WTC11 (cell line): ENCODE measurements around the gene TEAD1. TPM values are rescaled to one million over a fixed set of nuclear protein-coding genes. Genes with fewer than 3 reads are reported as not detected.
A peak's percentile ranks its signal among the peaks of the same experiment; 100 is the strongest.

Source experiments
- ATAC-seq: fragments of 200-7000 bp; cut with Tn5 transposase; 2 replicates; pipeline ENCODE4 v1.10.0; 2021; ENCODE audit warnings: mild to moderate bottlenecking, moderate library complexity
- CTCF ChIA-PET: fragments of 300-600 bp; sonication (Branson Sonifier 250); formaldehyde crosslinking; loops from one replicate; lab custom pipeline; 2021; ENCODE audit warnings: antibody characterized with exemption; lab: Charles Lee
- POLR2A ChIA-PET: fragments of 350-600 bp; sonication (Branson Sonifier 250); formaldehyde crosslinking; loops from one replicate; lab custom pipeline; 2021; ENCODE audit warnings: antibody characterized with exemption; lab: Charles Lee
- DNase-seq: peaks from one replicate; pipeline ENCODE4 v3.0.0; 2021; ENCODE audit warnings: low spot score
- H3K27ac Mint-ChIP-seq: 2 replicates; pipeline ENCODE4 v1.8.0; 2021; ENCODE audit warnings: mixed read lengths
- H3K27me3 Mint-ChIP-seq: 2 replicates; pipeline ENCODE4 v1.8.0; 2021; ENCODE audit warnings: low read depth, mild to moderate bottlenecking, moderate library complexity, mixed read lengths
- H3K36me3 Mint-ChIP-seq: 2 replicates; pipeline ENCODE4 v1.8.0; 2021; ENCODE audit warnings: mixed read lengths
- H3K4me1 Mint-ChIP-seq: 2 replicates; pipeline ENCODE4 v1.8.0; 2022; ENCODE audit warnings: mixed read lengths
- H3K4me3 Mint-ChIP-seq: 2 replicates; pipeline ENCODE4 v1.8.0; 2021; ENCODE audit warnings: mild to moderate bottlenecking, moderate library complexity, mixed read lengths
- H3K9me3 Mint-ChIP-seq: 2 replicates; pipeline ENCODE4 v1.8.0; 2021; ENCODE audit warnings: mixed read lengths
- CREB1 ChIP-seq: sonication (generic); formaldehyde crosslinking; IDR thresholded peaks from 2 replicates; pipeline ENCODE4 v1.8.0; 2023; ENCODE audit warnings: mild to moderate bottlenecking, missing genetic modification reagents
- FOXP1 ChIP-seq: sonication (generic); formaldehyde crosslinking; IDR thresholded peaks from 2 replicates; pipeline ENCODE4 v1.8.0; 2022; ENCODE audit warnings: missing genetic modification reagents, mild to moderate bottlenecking, moderate library complexity, borderline replicate concordance
- GTF2I ChIP-seq: fragments of 250-450 bp; sonication (Bioruptor Pico); conservative IDR thresholded peaks from 2 replicates; pipeline ENCODE4 v1.4.0; 2021; ENCODE audit warnings: mild to moderate bottlenecking
- IRF1 ChIP-seq: sonication (generic); formaldehyde crosslinking; IDR thresholded peaks from 2 replicates; pipeline ENCODE4 v1.8.0; 2023; ENCODE audit warnings: missing genetic modification reagents
- IRF2 ChIP-seq: sonication (generic); formaldehyde crosslinking; IDR thresholded peaks from 2 replicates; pipeline ENCODE4 v1.8.0; 2022; ENCODE audit warnings: low read depth, missing genetic modification reagents, borderline replicate concordance
- JAZF1 ChIP-seq: fragments of 250-450 bp; sonication (Bioruptor Pico); IDR thresholded peaks from 2 replicates; pipeline ENCODE4 v1.9.0; 2021; ENCODE audit warnings: moderate library complexity, mild to moderate bottlenecking, inconsistent platforms
- JUN ChIP-seq: sonication (generic); formaldehyde crosslinking; IDR thresholded peaks from 2 replicates; pipeline ENCODE4 v1.8.0; 2023; ENCODE audit warnings: mild to moderate bottlenecking, missing genetic modification reagents
- MYBL2 ChIP-seq: sonication (generic); formaldehyde crosslinking; IDR thresholded peaks from 2 replicates; pipeline ENCODE4 v1.8.1; 2023; ENCODE audit warnings: mild to moderate bottlenecking, moderate library complexity, missing genetic modification reagents
- NFE2L1 ChIP-seq: sonication (generic); formaldehyde crosslinking; IDR thresholded peaks from 2 replicates; pipeline ENCODE4 v1.8.1; 2023; ENCODE audit warnings: missing genetic modification reagents
- NFYB ChIP-seq: sonication (generic); formaldehyde crosslinking; conservative IDR thresholded peaks from 2 replicates; pipeline ENCODE4 v1.8.0; 2022; ENCODE audit warnings: low read depth, missing genetic modification reagents
- NR1H2 ChIP-seq: sonication (generic); formaldehyde crosslinking; IDR thresholded peaks from 2 replicates; pipeline ENCODE4 v1.9.0; 2021; ENCODE audit warnings: mild to moderate bottlenecking, moderate library complexity, missing genetic modification reagents
- NR2C2 ChIP-seq: sonication (generic); formaldehyde crosslinking; IDR thresholded peaks from 2 replicates; pipeline ENCODE4 v1.8.0; 2022; ENCODE audit warnings: mild to moderate bottlenecking, missing genetic modification reagents
- RORB ChIP-seq: fragments of 250-450 bp; sonication (Bioruptor Pico); IDR thresholded peaks from 2 replicates; pipeline ENCODE4 v1.9.0; 2021; ENCODE audit warnings: mild to moderate bottlenecking
- SOX15 ChIP-seq: fragments of 250-450 bp; sonication (Bioruptor Pico); IDR thresholded peaks from 2 replicates; pipeline ENCODE4 v1.9.0; 2021; ENCODE audit warnings: mild to moderate bottlenecking
- STAT6 ChIP-seq: sonication (generic); formaldehyde crosslinking; conservative IDR thresholded peaks from 2 replicates; pipeline ENCODE4 v1.8.1; 2023; ENCODE audit warnings: mild to moderate bottlenecking, low read depth, missing genetic modification reagents, moderate library complexity
- TCF7 ChIP-seq: sonication (generic); formaldehyde crosslinking; IDR thresholded peaks from 2 replicates; pipeline ENCODE4 v1.8.0; 2022; ENCODE audit warnings: mild to moderate bottlenecking, low read depth, missing genetic modification reagents, moderate library complexity
- TEAD4 ChIP-seq: sonication (generic); formaldehyde crosslinking; IDR thresholded peaks from 2 replicates; pipeline ENCODE4 v1.8.0; 2022; ENCODE audit warnings: mild to moderate bottlenecking, missing genetic modification reagents
- ZNF281 ChIP-seq: sonication (generic); formaldehyde crosslinking; IDR thresholded peaks from 2 replicates; pipeline ENCODE4 v1.8.0; 2023; ENCODE audit warnings: mild to moderate bottlenecking, missing genetic modification reagents
- ZNF423 ChIP-seq: fragments of 250-450 bp; sonication (Bioruptor Pico); IDR thresholded peaks from 2 replicates; pipeline ENCODE4 v2.1.2; 2022; ENCODE audit warnings: mild to moderate bottlenecking, moderate library complexity
- ZNF671 ChIP-seq: fragments of 250-450 bp; sonication (Bioruptor Pico); IDR thresholded peaks from 2 replicates; pipeline ENCODE4 v1.8.0; 2021; ENCODE audit warnings: mild to moderate bottlenecking
- ZSCAN18 ChIP-seq: fragments of 250-450 bp; sonication (Bioruptor Pico); IDR thresholded peaks from 2 replicates; pipeline ENCODE4 v2.1.2; 2022; ENCODE audit warnings: mild to moderate bottlenecking, moderate library complexity
- total RNA-seq: library from RNA; stranded (reverse); gene quantifications from 3 replicates; pipeline ENCODE4 v1.2.3, GENCODE V29; 2021
- TF ChIP-seq, protein P1 (sequence below): sonication (generic); formaldehyde crosslinking; conservative IDR thresholded peaks from 2 replicates; pipeline ENCODE4 v1.8.1; 2022; ENCODE audit warnings: mild to moderate bottlenecking, missing genetic modification reagents
- TF ChIP-seq, protein P2 (sequence below): sonication (generic); formaldehyde crosslinking; IDR thresholded peaks from 2 replicates; pipeline ENCODE4 v1.8.1; 2023; ENCODE audit warnings: mild to moderate bottlenecking, moderate library complexity, missing genetic modification reagents
- TF ChIP-seq, protein P3 (sequence below): sonication (generic); formaldehyde crosslinking; IDR thresholded peaks from 2 replicates; pipeline ENCODE4 v1.8.1; 2023; ENCODE audit warnings: mild to moderate bottlenecking, missing genetic modification reagents
- TF ChIP-seq, protein P4 (sequence below): fragments of 250-450 bp; sonication (Bioruptor Pico); IDR thresholded peaks from 2 replicates; pipeline ENCODE4 v1.9.0; 2021; ENCODE audit warnings: mild to moderate bottlenecking

Gene TEAD1
- total RNA-seq, 1 experiment from 2014 or later = 79.9 TPM

- CTCF ChIA-PET = interaction anchor here (0.6 to 1.3 kb wide), 3 partner anchors 17 to 404 kb away, joined by 3 to 5 read pairs (median 3); no protein-coding TSS in a partner anchor
Measured at GRCh38 chr11:12734625-12735024, 60.4 kb downstream of the TEAD1 start.

GRCh38 chr11:12735262-12735661 lies 61.0 kb downstream of the TEAD1 start:
- H3K4me3 Mint-ChIP-seq = no peak overlapping the region
- ATAC-seq (peak; percentile 90), DNase-seq (no peak)
- H3K36me3 Mint-ChIP-seq = peaks cover 7% of the 10 kb centered on the region
- POLR2A ChIA-PET = interaction anchor here (0.5 kb wide), 1 partner anchor 235 kb away, joined by 3 read pairs; no protein-coding TSS in a partner anchor
- peaks cover 9% of the 10 kb centered on the region for H3K9me3 Mint-ChIP-seq
- H3K4me1 Mint-ChIP-seq = peaks cover 47% of the 10 kb centered on the region
- no peaks in the 10 kb centered on the region for H3K27me3 Mint-ChIP-seq
- CTCF ChIA-PET = interaction anchor here (0.7 to 1.3 kb wide), 2 partner anchors 179 to 404 kb away, joined by 3 to 5 read pairs; no protein-coding TSS in a partner anchor
- peak overlapping the region; percentile 46; the same call in 1 of the 2 replicates for H3K27ac Mint-ChIP-seq
- no peak for TF ChIP-seq JUN
- no peak for TF ChIP-seq ZSCAN18 (CRISPR knock-in tag)
- no peak for TF ChIP-seq ZNF423 (CRISPR knock-in tag)
- TF ChIP-seq, protein P1, sequence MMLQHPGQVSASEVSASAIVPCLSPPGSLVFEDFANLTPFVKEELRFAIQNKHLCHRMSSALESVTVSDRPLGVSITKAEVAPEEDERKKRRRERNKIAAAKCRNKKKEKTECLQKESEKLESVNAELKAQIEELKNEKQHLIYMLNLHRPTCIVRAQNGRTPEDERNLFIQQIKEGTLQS = no peak
- TF ChIP-seq NFYB (CRISPR knock-in tag) = no peak
- no peak for TF ChIP-seq RORB (CRISPR knock-in tag)
- no peak for TF ChIP-seq TEAD4
- no peak for TF ChIP-seq ZNF281 (CRISPR knock-in tag)
- no peak for TF ChIP-seq IRF2 (CRISPR knock-in tag)
- no peak for TF ChIP-seq ZNF671 (CRISPR knock-in tag)
- no peak for TF ChIP-seq STAT6 (CRISPR knock-in tag)

More at GRCh38 chr11:12734625-12735024, 60.4 kb downstream of the TEAD1 start:
- Mint-ChIP-seq H3K4me1 (peaks cover 50% of the 10 kb centered on the region), H3K36me3 (peaks cover 4% of the 10 kb centered on the region; the same call in 1 of the 2 replicates), H3K27me3 (no peaks in the 10 kb centered on the region), H3K4me3 (no peak overlapping the region), H3K9me3 (peaks cover 3% of the 10 kb centered on the region; the same call in 1 of the 2 replicates), H3K27ac (no peak overlapping the region)
- DNase-seq (no peak), ATAC-seq (no peak)
- TF ChIP-seq CREB1 (CRISPR knock-in tag) (no peak), FOXP1 (CRISPR knock-in tag) (no peak), SOX15 (CRISPR knock-in tag) (no peak), IRF1 (no peak), JAZF1 (no peak), NFE2L1 (CRISPR knock-in tag) (no peak), GTF2I (CRISPR knock-in tag) (no peak), TCF7 (CRISPR knock-in tag) (no peak), NR2C2 (CRISPR knock-in tag) (no peak), MYBL2 (no peak), NR1H2 (CRISPR knock-in tag) (no peak)
- TF ChIP-seq, protein P2, sequence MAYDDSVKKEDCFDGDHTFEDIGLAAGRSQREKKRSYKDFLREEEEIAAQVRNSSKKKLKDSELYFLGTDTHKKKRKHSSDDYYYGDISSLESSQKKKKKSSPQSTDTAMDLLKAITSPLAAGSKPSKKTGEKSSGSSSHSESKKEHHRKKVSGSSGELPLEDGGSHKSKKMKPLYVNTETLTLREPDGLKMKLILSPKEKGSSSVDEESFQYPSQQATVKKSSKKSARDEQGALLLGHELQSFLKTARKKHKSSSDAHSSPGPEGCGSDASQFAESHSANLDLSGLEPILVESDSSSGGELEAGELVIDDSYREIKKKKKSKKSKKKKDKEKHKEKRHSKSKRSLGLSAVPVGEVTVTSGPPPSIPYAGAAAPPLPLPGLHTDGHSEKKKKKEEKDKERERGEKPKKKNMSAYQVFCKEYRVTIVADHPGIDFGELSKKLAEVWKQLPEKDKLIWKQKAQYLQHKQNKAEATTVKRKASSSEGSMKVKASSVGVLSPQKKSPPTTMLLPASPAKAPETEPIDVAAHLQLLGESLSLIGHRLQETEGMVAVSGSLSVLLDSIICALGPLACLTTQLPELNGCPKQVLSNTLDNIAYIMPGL (CRISPR knock-in tag) = no peak
- TF ChIP-seq, protein P3, sequence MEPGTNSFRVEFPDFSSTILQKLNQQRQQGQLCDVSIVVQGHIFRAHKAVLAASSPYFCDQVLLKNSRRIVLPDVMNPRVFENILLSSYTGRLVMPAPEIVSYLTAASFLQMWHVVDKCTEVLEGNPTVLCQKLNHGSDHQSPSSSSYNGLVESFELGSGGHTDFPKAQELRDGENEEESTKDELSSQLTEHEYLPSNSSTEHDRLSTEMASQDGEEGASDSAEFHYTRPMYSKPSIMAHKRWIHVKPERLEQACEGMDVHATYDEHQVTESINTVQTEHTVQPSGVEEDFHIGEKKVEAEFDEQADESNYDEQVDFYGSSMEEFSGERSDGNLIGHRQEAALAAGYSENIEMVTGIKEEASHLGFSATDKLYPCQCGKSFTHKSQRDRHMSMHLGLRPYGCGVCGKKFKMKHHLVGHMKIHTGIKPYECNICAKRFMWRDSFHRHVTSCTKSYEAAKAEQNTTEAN (CRISPR knock-in tag) = no peak
- TF ChIP-seq, protein P4, sequence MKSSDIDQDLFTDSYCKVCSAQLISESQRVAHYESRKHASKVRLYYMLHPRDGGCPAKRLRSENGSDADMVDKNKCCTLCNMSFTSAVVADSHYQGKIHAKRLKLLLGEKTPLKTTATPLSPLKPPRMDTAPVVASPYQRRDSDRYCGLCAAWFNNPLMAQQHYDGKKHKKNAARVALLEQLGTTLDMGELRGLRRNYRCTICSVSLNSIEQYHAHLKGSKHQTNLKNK = no peak
- POLR2A ChIA-PET = interaction anchor here (0.5 kb wide), 1 partner anchor 234 kb away, joined by 3 read pairs; no protein-coding TSS in a partner anchor
